ENCODE results near the gene RAD17. TPM values are rescaled to one million over a fixed set of nuclear protein-coding genes. Genes with fewer than 3 reads are reported as not detected.

The RAD17 gene
- total and polyA plus RNA-seq, 9 donors = 20.6 to 26.4 (median 22.8) TPM

DNA sequence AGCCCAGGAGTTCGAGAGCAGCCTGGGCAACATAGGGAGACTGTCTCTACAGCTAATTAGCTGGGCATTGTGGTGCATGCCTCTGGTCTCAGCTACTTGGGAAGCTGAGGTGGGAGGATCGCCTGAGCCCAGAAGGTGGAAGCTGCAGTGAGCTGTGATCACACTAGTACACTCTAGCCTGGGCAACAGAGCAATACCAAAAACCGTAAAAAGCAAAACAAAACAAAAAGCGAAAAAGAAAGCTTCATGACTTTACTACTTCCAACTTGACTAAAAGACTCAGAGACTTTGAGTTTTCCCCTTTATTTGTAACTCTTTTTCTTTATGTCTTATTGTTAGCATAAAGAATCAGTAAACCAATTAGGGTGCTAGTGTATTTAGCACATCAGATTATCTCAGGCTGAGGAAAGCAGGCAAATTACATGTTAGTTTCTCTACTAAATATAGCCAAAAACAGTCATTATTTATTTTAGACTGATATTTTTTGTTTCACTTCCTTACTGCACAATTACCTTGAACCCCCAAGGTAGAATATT, 5.4 kb downstream of the RAD17 start:
- Histone ChIP-seq H3K27ac (ENCODE audit: low read length) (no peak overlapping the region), H3K36me3 (ENCODE audit: control insufficient read depth, insufficient read depth, low read length) (peaks cover 16% of the 10 kb centered on the region), H3K4me1 (ENCODE audit: control insufficient read depth, insufficient read depth, low read length) (peaks cover 3% of the 10 kb centered on the region), H3K9me3 (replicated peaks; ENCODE audit: control insufficient read depth, low read depth, low read length) (no peaks in the 10 kb centered on the region), H3K4me3 (ENCODE audit: low read length) (no peak overlapping the region), H3K27me3 (ENCODE audit: control insufficient read depth, insufficient read depth, low read length) (no peaks in the 10 kb centered on the region)
- 94% methylated on average over 2 of the region's 4 CpGs for WGBS (ENCODE audit: insufficient coverage)
- no peak for DNase-seq

DNA sequence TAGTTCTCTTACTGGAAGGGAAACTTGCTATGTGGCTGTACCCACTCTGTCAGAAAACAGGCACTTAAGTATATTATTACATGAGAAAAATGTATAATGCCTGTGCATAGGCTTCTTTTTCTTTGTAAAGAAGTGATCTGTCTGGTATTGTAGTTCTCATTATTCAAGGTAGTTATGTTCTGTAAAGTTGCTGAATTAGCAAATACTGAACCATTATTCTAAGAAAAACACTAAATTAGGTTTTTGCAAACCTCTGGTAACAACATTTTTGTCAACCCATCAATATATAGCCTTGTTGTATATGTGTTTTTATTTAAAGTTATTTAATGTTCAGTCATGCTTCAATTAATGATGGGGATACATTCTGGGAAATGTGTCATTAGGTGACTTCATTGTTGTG, 8.8 kb downstream of the RAD17 start:
- Histone ChIP-seq H3K4me1 (ENCODE audit: control insufficient read depth, insufficient read depth, low read length) (no peaks in the 10 kb centered on the region), H3K27me3 (ENCODE audit: control insufficient read depth, insufficient read depth, low read length) (no peaks in the 10 kb centered on the region), H3K36me3 (ENCODE audit: control insufficient read depth, insufficient read depth, low read length) (peaks cover 27% of the 10 kb centered on the region), H3K27ac (ENCODE audit: low read length) (no peak overlapping the region), H3K4me3 (ENCODE audit: low read length) (no peak overlapping the region), H3K9me3 (replicated peaks; ENCODE audit: control insufficient read depth, low read depth, low read length) (no peaks in the 10 kb centered on the region)
- DNase-seq = no peak

DNA sequence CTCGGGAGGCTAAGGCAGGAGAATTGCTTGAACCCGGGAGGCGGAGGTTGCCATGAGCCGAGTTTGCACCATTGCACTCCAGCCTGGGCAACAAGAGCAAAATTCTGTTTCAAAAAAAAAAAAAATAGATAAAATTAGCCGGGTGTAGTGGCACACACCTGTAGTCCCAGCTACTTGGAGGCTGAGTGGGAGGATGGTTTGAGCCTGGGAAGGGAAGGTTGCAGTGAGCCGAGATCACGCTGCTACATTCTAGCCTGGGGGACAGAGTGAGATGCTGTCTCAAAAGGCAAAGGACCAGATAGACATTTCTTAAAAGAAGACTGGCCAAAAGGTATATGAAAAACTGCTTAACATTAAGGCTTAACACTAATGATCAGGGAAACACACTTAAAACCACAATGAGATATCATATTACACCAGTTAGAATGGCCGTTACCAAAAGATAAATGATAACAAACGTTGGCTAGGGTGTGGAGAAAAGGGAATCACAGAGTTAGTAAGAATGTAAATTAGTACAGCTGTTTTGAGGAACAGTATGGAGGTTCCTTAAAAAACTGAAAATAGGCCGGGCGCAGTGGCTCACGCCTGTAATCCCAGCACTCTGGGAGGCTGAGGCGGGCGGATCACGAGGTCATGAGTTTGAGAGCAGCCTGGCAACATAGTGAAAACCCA, 35.2 kb downstream of the RAD17 start:
- no peaks in the 10 kb centered on the region for H3K4me1 ChIP-seq (ENCODE audit: control insufficient read depth, insufficient read depth, low read length)

GRCh38 chr5:69414885-69415583, 45.4 kb downstream of the RAD17 start, which contains the start of gene MARVELD2:
Gene MARVELD2 (plus strand): TSS chr5:69415116. CDS start chr5:69419386, 4,270 bp downstream.
- Histone ChIP-seq H3K27ac (ENCODE audit: low read length) (no peak within 1 kb of the TSS), H3K27me3 (ENCODE audit: control insufficient read depth, insufficient read depth, low read length) (peaks cover 5% of the 10 kb centered on the region), H3K9me3 (replicated peaks; ENCODE audit: control insufficient read depth, low read depth, low read length) (no peaks in the 10 kb centered on the region), H3K4me3 (ENCODE audit: low read length) (peak within 1 kb of the TSS; percentile 27), H3K36me3 (ENCODE audit: control insufficient read depth, insufficient read depth, low read length) (peaks cover 20% of the 10 kb centered on the region), H3K4me1 (ENCODE audit: control insufficient read depth, insufficient read depth, low read length) (no peaks in the 10 kb centered on the region)
- DNase-seq = peak; percentile 21
- WGBS (ENCODE audit: insufficient coverage) = 11% methylated on average over 78 of the region's 78 CpGs

More for the DNA sequence above, 35.2 kb downstream of the RAD17 start:
- peaks cover 23% of the 10 kb centered on the region for H3K36me3 ChIP-seq (ENCODE audit: control insufficient read depth, insufficient read depth, low read length)
- no peak for DNase-seq
- no peaks in the 10 kb centered on the region for H3K27me3 ChIP-seq (ENCODE audit: control insufficient read depth, insufficient read depth, low read length)
- H3K9me3 ChIP-seq (replicated peaks; ENCODE audit: control insufficient read depth, low read depth, low read length) = no peaks in the 10 kb centered on the region
- WGBS (ENCODE audit: insufficient coverage) = 89% methylated on average over 7 of the region's 15 CpGs
- no peak overlapping the region for H3K4me3 ChIP-seq (ENCODE audit: low read length)
- no peak overlapping the region for H3K27ac ChIP-seq (ENCODE audit: low read length)

DNA sequence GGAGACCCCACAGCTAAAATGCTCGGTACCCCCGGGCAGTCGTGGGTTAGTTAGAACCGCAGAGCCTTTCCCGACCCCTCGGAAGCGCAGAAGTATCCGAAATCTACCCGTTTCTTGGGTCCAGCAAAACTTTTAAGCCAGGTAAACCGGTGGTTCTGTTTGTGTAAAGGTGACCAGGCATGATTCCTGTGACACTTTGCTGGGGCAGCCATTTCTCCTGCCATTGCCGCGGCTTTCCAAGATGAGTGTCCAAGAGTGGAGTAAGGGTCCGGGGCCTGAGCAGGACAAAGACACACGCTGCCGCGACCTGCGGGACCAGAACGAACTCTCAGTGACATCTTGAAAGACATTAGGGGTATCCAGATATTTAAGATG, 46.0 kb downstream of the RAD17 start:
- DNase-seq = no peak
- Histone ChIP-seq H3K36me3 (ENCODE audit: control insufficient read depth, insufficient read depth, low read length) (peaks cover 19% of the 10 kb centered on the region), H3K9me3 (replicated peaks; ENCODE audit: control insufficient read depth, low read depth, low read length) (no peaks in the 10 kb centered on the region), H3K27me3 (ENCODE audit: control insufficient read depth, insufficient read depth, low read length) (peaks cover 5% of the 10 kb centered on the region), H3K4me3 (ENCODE audit: low read length) (no peak overlapping the region), H3K27ac (ENCODE audit: low read length) (no peak overlapping the region), H3K4me1 (ENCODE audit: control insufficient read depth, insufficient read depth, low read length) (no peaks in the 10 kb centered on the region)
- WGBS (ENCODE audit: insufficient coverage) = 35% methylated on average over 10 of the region's 18 CpGs

GRCh38 chr5:69416180-69416579, 46.6 kb downstream of the RAD17 start:
- H3K27ac ChIP-seq (ENCODE audit: low read length) = no peak overlapping the region
- H3K9me3 ChIP-seq (replicated peaks; ENCODE audit: control insufficient read depth, low read depth, low read length) = no peaks in the 10 kb centered on the region
- 70% methylated on average over 2 of the region's 6 CpGs for WGBS (ENCODE audit: insufficient coverage)
- H3K4me1 ChIP-seq (ENCODE audit: control insufficient read depth, insufficient read depth, low read length) = no peaks in the 10 kb centered on the region
- no peak for DNase-seq
- no peak overlapping the region for H3K4me3 ChIP-seq (ENCODE audit: low read length)
- peaks cover 17% of the 10 kb centered on the region for H3K36me3 ChIP-seq (ENCODE audit: control insufficient read depth, insufficient read depth, low read length)
- H3K27me3 ChIP-seq (ENCODE audit: control insufficient read depth, insufficient read depth, low read length) = peaks cover 5% of the 10 kb centered on the region

DNA sequence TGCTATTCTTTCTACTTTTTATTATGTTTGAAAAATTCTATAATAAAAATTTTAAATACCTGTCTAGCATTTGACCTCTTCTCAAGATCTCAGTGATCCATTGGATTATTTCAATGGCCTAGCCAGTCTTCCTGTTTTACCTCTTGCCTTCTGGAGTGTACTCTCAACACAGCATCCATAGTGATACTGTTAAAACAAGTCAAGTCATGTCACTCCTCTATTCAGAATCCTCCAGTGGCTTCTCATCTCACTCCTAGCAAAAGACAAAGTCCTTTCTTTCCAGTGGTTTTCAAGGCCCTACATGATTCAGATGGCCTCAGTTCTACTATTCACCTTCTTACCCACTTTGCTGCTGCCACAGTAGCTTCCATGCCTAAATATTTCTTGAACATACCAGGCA, 47.1 kb downstream of the RAD17 start:
- no peak for DNase-seq
- H3K4me3 ChIP-seq (ENCODE audit: low read length) = no peak overlapping the region
- H3K9me3 ChIP-seq (replicated peaks; ENCODE audit: control insufficient read depth, low read depth, low read length) = no peaks in the 10 kb centered on the region
- peaks cover 5% of the 10 kb centered on the region for H3K27me3 ChIP-seq (ENCODE audit: control insufficient read depth, insufficient read depth, low read length)
- peaks cover 14% of the 10 kb centered on the region for H3K36me3 ChIP-seq (ENCODE audit: control insufficient read depth, insufficient read depth, low read length)
- H3K4me1 ChIP-seq (ENCODE audit: control insufficient read depth, insufficient read depth, low read length) = no peaks in the 10 kb centered on the region
- no peak overlapping the region for H3K27ac ChIP-seq (ENCODE audit: low read length)

DNA sequence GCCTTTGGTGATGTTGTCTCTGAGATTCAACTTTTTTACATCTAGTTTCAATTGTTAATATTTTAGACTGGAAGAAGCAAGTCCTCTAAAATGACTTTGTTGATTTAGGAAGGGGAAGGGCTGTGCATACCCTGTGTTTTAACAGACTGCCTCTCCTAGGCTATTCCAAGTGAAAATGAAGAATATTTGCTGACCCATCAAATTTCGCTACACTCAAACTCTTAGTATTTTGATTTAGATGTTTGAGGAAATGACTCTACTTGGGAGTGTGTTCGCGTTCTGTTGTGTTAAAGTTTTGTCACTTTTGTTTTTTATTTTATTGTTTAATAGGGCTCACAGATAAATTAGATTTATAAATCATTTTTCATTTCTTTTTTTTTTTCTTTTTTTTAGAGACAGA, 48.9 kb downstream of the RAD17 start:
- H3K36me3 ChIP-seq (ENCODE audit: control insufficient read depth, insufficient read depth, low read length) = peaks cover 10% of the 10 kb centered on the region
- no peak for DNase-seq
- peaks cover 5% of the 10 kb centered on the region for H3K27me3 ChIP-seq (ENCODE audit: control insufficient read depth, insufficient read depth, low read length)
- WGBS (ENCODE audit: insufficient coverage) = no CpG with 5 or more reads among the region's 3 CpGs
- H3K9me3 ChIP-seq (replicated peaks; ENCODE audit: control insufficient read depth, low read depth, low read length) = no peaks in the 10 kb centered on the region
- no peak overlapping the region for H3K27ac ChIP-seq (ENCODE audit: low read length)
- no peak overlapping the region for H3K4me3 ChIP-seq (ENCODE audit: low read length)
- no peaks in the 10 kb centered on the region for H3K4me1 ChIP-seq (ENCODE audit: control insufficient read depth, insufficient read depth, low read length)

- no peak for DNase-seq
- H3K9me3 ChIP-seq (replicated peaks; ENCODE audit: control insufficient read depth, low read depth, low read length) = no peaks in the 10 kb centered on the region
- no peaks in the 10 kb centered on the region for H3K36me3 ChIP-seq (ENCODE audit: control insufficient read depth, insufficient read depth, low read length)
- H3K4me1 ChIP-seq (ENCODE audit: control insufficient read depth, insufficient read depth, low read length) = peaks cover 4% of the 10 kb centered on the region
- H3K27me3 ChIP-seq (ENCODE audit: control insufficient read depth, insufficient read depth, low read length) = no peaks in the 10 kb centered on the region
- H3K4me3 ChIP-seq (ENCODE audit: low read length) = no peak overlapping the region
- H3K27ac ChIP-seq (ENCODE audit: low read length) = no peak overlapping the region
- WGBS (ENCODE audit: insufficient coverage) = 89% methylated on average over 5 of the region's 11 CpGs
Measured at GRCh38 chr5:69431424-69432303, 62.0 kb downstream of the RAD17 start.

All from muscle of leg (tissue), 11 donors.